T-cell (primary cell): ENCODE data around the gene GAGE10. TPM values are rescaled to one million over a fixed set of nuclear protein-coding genes. Genes with fewer than 3 reads are reported as not detected.

ENCODE experiments used
- ATAC-seq, 4 experiments: fragments of 200-7000 bp in 3 of 4; fragments of 150-1000 bp in 1 of 4; cut with Tn5 transposase; replicated peaks in 1 of 4; 1 replicate in 3 of 4; 2 replicates in 1 of 4; pipeline ENCODE4 v1.10.0; 2021; ENCODE audit warnings: moderate library complexity in 3 of 4, mild to moderate bottlenecking in 2 of 4, moderate number of reproducible peaks in 1 of 4
- CTCF ChIA-PET, 2 donors: fragments of 300-600 bp; sonication (Branson Sonifier 250); formaldehyde crosslinking; loops; one replicate each; lab custom pipeline; 2022; ENCODE audit warnings: antibody characterized with exemption in 2 of 2; lab: Charles Lee
- POLR2A ChIA-PET, 2 donors: fragments of 300-600 bp; sonication (Branson Sonifier 250); formaldehyde crosslinking; loops; one replicate each; lab custom pipeline; 2022; ENCODE audit warnings: antibody characterized with exemption in 2 of 2; lab: Charles Lee
- DNase-seq, 35 experiments: peaks; one replicate each; pipeline versions ENCODE4 v3.0.0 to v3.0.0-alpha.2; 2013 to 2023
- H3K27ac ChIP-seq: one replicate; pipeline ENCODE4 v1.5.1; 2013; ENCODE audit warnings: low read length
- H3K27me3 ChIP-seq, 2 experiments: replicated peaks in 1 of 2; 1 replicate in 1 of 2; 2 replicates in 1 of 2; pipeline versions ENCODE4 v1.6.1 to v1.7.0; 2013; ENCODE audit warnings: low read length in 1 of 2, mixed read lengths in 1 of 2; ENCODE audit not compliant: control insufficient read depth in 2 of 2, insufficient read depth in 2 of 2; ENCODE audit errors: extremely low read depth in 1 of 2
- H3K36me3 ChIP-seq, 2 donors: 1 replicate in 1 of 2; 2 replicates in 1 of 2; pipeline versions ENCODE4 v1.6.1 to v1.7.0; 2013; ENCODE audit warnings: low read length in 1 of 2; ENCODE audit not compliant: control insufficient read depth in 2 of 2, insufficient read depth in 1 of 2; ENCODE audit errors: extremely low read depth in 1 of 2
- H3K4me1 ChIP-seq, 2 experiments: 1 replicate in 1 of 2; 2 replicates in 1 of 2; pipeline versions ENCODE4 v1.6.1 to v1.7.0; 2013; ENCODE audit warnings: low read length in 2 of 2, mixed read lengths in 1 of 2; ENCODE audit not compliant: insufficient read depth in 2 of 2, control insufficient read depth in 1 of 2; ENCODE audit errors: extremely low read depth in 1 of 2
- H3K4me3 ChIP-seq, 2 donors: 1 replicate in 1 of 2; 2 replicates in 1 of 2; pipeline versions ENCODE4 v1.5.1 to v1.7.0; 2013; ENCODE audit warnings: mild to moderate bottlenecking in 2 of 2, low read length in 1 of 2, moderate library complexity in 1 of 2; ENCODE audit not compliant: control insufficient read depth in 1 of 2; ENCODE audit errors: extremely low read depth in 1 of 2
- H3K9me3 ChIP-seq: 2 replicates; pipeline ENCODE4 v1.7.0; 2013
- H3K27ac Mint-ChIP-seq, 2 donors: one replicate each; pipeline ENCODE4 v1.8.0; 2020 to 2021; ENCODE audit warnings: mild to moderate bottlenecking in 2 of 2, mixed read lengths in 2 of 2
- H3K27me3 Mint-ChIP-seq, 2 donors: one replicate each; pipeline ENCODE4 v1.8.0; 2021 to 2022; ENCODE audit warnings: mixed read lengths in 2 of 2
- H3K36me3 Mint-ChIP-seq: one replicate; pipeline ENCODE4 v1.8.0; 2021; ENCODE audit warnings: mixed read lengths
- H3K4me1 Mint-ChIP-seq, 3 donors: one replicate each; pipeline ENCODE4 v1.8.0; 2020 to 2022; ENCODE audit warnings: mixed read lengths in 3 of 3, mild to moderate bottlenecking in 1 of 3
- H3K4me3 Mint-ChIP-seq, 3 donors: one replicate each; pipeline ENCODE4 v1.8.0; 2020 to 2022; ENCODE audit warnings: mild to moderate bottlenecking in 3 of 3, mixed read lengths in 3 of 3, moderate library complexity in 3 of 3
- H3K9me3 Mint-ChIP-seq, 3 donors: one replicate each; pipeline ENCODE4 v1.8.0; 2020 to 2022; ENCODE audit warnings: mixed read lengths in 3 of 3
- WGBS: methylation state at CpG from one replicate; pipeline ENCODE4 v1.1.5; 2013; ENCODE audit warnings: missing lambda C conversion rate; ENCODE audit not compliant: insufficient coverage; 5-methylcytosine and 5-hydroxymethylcytosine counted together
- total RNA-seq, 35 experiments: library from RNA in 6 of 35; stranded (reverse) in 6 of 35; fragments of 120-200 nt in 1 of 35; gene quantifications; one replicate each; pipeline versions ENCODE4 v1.2.1 to v1.2.4 and lab custom pipeline; 2013 to 2026

GAGE10 gene
- total RNA-seq, 5 donors from 2014 or later (not counting 1 experiment from before 2014, with no cell fraction given): 0.66 TPM; not detected in 4

- peaks cover 0 to 5% of the 10 kb centered on the region in 2 donors for H3K27me3 Mint-ChIP-seq
- DNase-seq (no peak), ATAC-seq (no peak)
- peak overlapping the region in 1 of 2 donors; percentile 12 for H3K27ac Mint-ChIP-seq
- ChIA-PET POLR2A (no interaction called here), CTCF (no interaction called here)
- 92% methylated on average over 2 of the region's 11 CpGs for WGBS
- Histone ChIP-seq H3K27me3 (no peaks in the 10 kb centered on the region), H3K4me3 (no peak overlapping the region), H3K36me3 (peaks cover 2 to 4% of the 10 kb centered on the region in 2 donors), H3K4me1 (peaks cover 8 to 41% of the 10 kb centered on the region in 2 experiments), H3K27ac (no peak overlapping the region), H3K9me3 (no peaks in the 10 kb centered on the region)
- peak overlapping the region in 1 of 3 donors; percentile 9 for H3K4me3 Mint-ChIP-seq
- peaks cover 34 to 55% (median 40%) of the 10 kb centered on the region in 3 donors for H3K4me1 Mint-ChIP-seq
- H3K36me3 Mint-ChIP-seq: peaks cover 7% of the 10 kb centered on the region
- H3K9me3 Mint-ChIP-seq: no peaks in the 10 kb centered on the region
Measured at GRCh38 chrX:49282647-49283011, 20.8 kb upstream of the GAGE10 start.

- peak overlapping the region; percentile 24 to 71 for H3K27ac Mint-ChIP-seq
- no CpG with 5 or more reads among the region's 3 CpGs for WGBS
- H3K36me3 ChIP-seq: peaks cover 2 to 4% of the 10 kb centered on the region in 2 donors
- H3K9me3 ChIP-seq: no peaks in the 10 kb centered on the region
- no peak overlapping the region for H3K4me3 ChIP-seq
- peaks cover 0 to 10% of the 10 kb centered on the region in 2 donors for H3K27me3 Mint-ChIP-seq
- no peak overlapping the region for H3K27ac ChIP-seq
- H3K4me1 Mint-ChIP-seq: peaks cover 33 to 55% (median 37%) of the 10 kb centered on the region in 3 donors
- POLR2A ChIA-PET: interaction anchor here (0.7 kb wide), 2 partner anchors 235 to 386 kb away, joined by 4 to 6 read pairs; no protein-coding TSS in a partner anchor
- no peaks in the 10 kb centered on the region for H3K9me3 Mint-ChIP-seq
- H3K27me3 ChIP-seq: no peaks in the 10 kb centered on the region
- DNase-seq: no peak
- CTCF ChIA-PET: interaction anchor here in 1 of 2 donors (0.7 kb wide), 1 partner anchor 682 kb away, joined by 5 read pairs; no protein-coding TSS in a partner anchor
- H3K36me3 Mint-ChIP-seq: peaks cover 7% of the 10 kb centered on the region
- no peak overlapping the region for H3K4me3 Mint-ChIP-seq
- H3K4me1 ChIP-seq: peaks cover 0 to 30% of the 10 kb centered on the region in 2 experiments
- no peak for ATAC-seq
Measured at GRCh38 chrX:49284212-49284611, 19.2 kb upstream of the GAGE10 start.

GRCh38 chrX:49286136-49286535, 17.3 kb upstream of the GAGE10 start:
- DNase-seq: no peak
- Mint-ChIP-seq H3K27me3 (peaks cover 0 to 11% of the 10 kb centered on the region in 2 donors), H3K27ac (no peak overlapping the region), H3K4me1 (peaks cover 21 to 44% (median 39%) of the 10 kb centered on the region in 3 donors), H3K4me3 (no peak overlapping the region), H3K36me3 (peaks cover 7% of the 10 kb centered on the region), H3K9me3 (no peaks in the 10 kb centered on the region)
- H3K27ac ChIP-seq: no peak overlapping the region
- no peak overlapping the region for H3K4me3 ChIP-seq
- ChIA-PET POLR2A (no interaction called here), CTCF (no interaction called here)
- H3K9me3 ChIP-seq: no peaks in the 10 kb centered on the region
- peaks cover 2 to 4% of the 10 kb centered on the region in 2 donors for H3K36me3 ChIP-seq
- 100% methylated on average over 5 of the region's 18 CpGs for WGBS
- no peak for ATAC-seq
- H3K4me1 ChIP-seq: peaks cover 0 to 21% of the 10 kb centered on the region in 2 experiments
- no peaks in the 10 kb centered on the region for H3K27me3 ChIP-seq

GRCh38 chrX:49286581-49286980, 16.9 kb upstream of the GAGE10 start:
- DNase-seq: no peak
- Histone ChIP-seq H3K27ac (no peak overlapping the region), H3K4me3 (no peak overlapping the region), H3K9me3 (no peaks in the 10 kb centered on the region), H3K27me3 (no peaks in the 10 kb centered on the region), H3K4me1 (peaks cover 0 to 18% of the 10 kb centered on the region in 2 experiments), H3K36me3 (peaks cover 2 to 4% of the 10 kb centered on the region in 2 donors)
- peaks cover 7% of the 10 kb centered on the region for H3K36me3 Mint-ChIP-seq
- H3K9me3 Mint-ChIP-seq: no peaks in the 10 kb centered on the region
- 100% methylated on average over 1 of the region's 4 CpGs for WGBS
- no peak overlapping the region for H3K4me3 Mint-ChIP-seq
- ChIA-PET POLR2A (no interaction called here), CTCF (no interaction called here)
- peaks cover 0 to 11% of the 10 kb centered on the region in 2 donors for H3K27me3 Mint-ChIP-seq
- peaks cover 20 to 44% (median 41%) of the 10 kb centered on the region in 3 donors for H3K4me1 Mint-ChIP-seq
- ATAC-seq: no peak
- H3K27ac Mint-ChIP-seq: no peak overlapping the region

- H3K4me1 ChIP-seq: peaks cover 0 to 20% of the 10 kb centered on the region in 2 experiments
- H3K36me3 Mint-ChIP-seq: peaks cover 1% of the 10 kb centered on the region
- ChIA-PET POLR2A (no interaction called here), CTCF (no interaction called here)
- no peak for DNase-seq
- peak in 1 of 4 experiments; percentile 32 for ATAC-seq
- H3K4me1 Mint-ChIP-seq: peaks cover 27 to 45% (median 45%) of the 10 kb centered on the region in 3 donors
- H3K9me3 ChIP-seq: no peaks in the 10 kb centered on the region
- no peaks in the 10 kb centered on the region for H3K27me3 ChIP-seq
- no peak overlapping the region for H3K27ac ChIP-seq
- no peak overlapping the region for H3K4me3 ChIP-seq
- no peak overlapping the region for H3K4me3 Mint-ChIP-seq
- H3K27me3 Mint-ChIP-seq: peaks cover 0 to 8% of the 10 kb centered on the region in 2 donors
- H3K9me3 Mint-ChIP-seq: no peaks in the 10 kb centered on the region
- peak overlapping the region in 1 of 2 donors; percentile 25 for H3K27ac Mint-ChIP-seq
- WGBS: no CpG with 5 or more reads among the region's 1 CpG
- H3K36me3 ChIP-seq: peaks cover 2 to 4% of the 10 kb centered on the region in 2 donors
Measured at GRCh38 chrX:49287665-49288064, 15.8 kb upstream of the GAGE10 start.

GRCh38 chrX:49290215-49290614, 13.2 kb upstream of the GAGE10 start:
- Histone ChIP-seq H3K4me3 (no peak overlapping the region), H3K36me3 (peaks cover 2 to 4% of the 10 kb centered on the region in 2 donors), H3K27ac (no peak overlapping the region), H3K27me3 (no peaks in the 10 kb centered on the region), H3K9me3 (no peaks in the 10 kb centered on the region), H3K4me1 (peaks cover 0 to 24% of the 10 kb centered on the region in 2 experiments)
- no peak overlapping the region for H3K4me3 Mint-ChIP-seq
- CTCF ChIA-PET: no interaction called here
- 60% methylated on average over 1 of the region's 7 CpGs for WGBS
- H3K9me3 Mint-ChIP-seq: no peaks in the 10 kb centered on the region
- H3K4me1 Mint-ChIP-seq: peaks cover 31 to 48% (median 40%) of the 10 kb centered on the region in 3 donors
- ATAC-seq (no peak), DNase-seq (no peak)
- H3K36me3 Mint-ChIP-seq: no peaks in the 10 kb centered on the region
- peaks cover 0 to 7% of the 10 kb centered on the region in 2 donors for H3K27me3 Mint-ChIP-seq
- POLR2A ChIA-PET: no interaction called here
- H3K27ac Mint-ChIP-seq: no peak overlapping the region
